ENCODE data around the gene ETS2.

The ETS2 gene

DNA sequence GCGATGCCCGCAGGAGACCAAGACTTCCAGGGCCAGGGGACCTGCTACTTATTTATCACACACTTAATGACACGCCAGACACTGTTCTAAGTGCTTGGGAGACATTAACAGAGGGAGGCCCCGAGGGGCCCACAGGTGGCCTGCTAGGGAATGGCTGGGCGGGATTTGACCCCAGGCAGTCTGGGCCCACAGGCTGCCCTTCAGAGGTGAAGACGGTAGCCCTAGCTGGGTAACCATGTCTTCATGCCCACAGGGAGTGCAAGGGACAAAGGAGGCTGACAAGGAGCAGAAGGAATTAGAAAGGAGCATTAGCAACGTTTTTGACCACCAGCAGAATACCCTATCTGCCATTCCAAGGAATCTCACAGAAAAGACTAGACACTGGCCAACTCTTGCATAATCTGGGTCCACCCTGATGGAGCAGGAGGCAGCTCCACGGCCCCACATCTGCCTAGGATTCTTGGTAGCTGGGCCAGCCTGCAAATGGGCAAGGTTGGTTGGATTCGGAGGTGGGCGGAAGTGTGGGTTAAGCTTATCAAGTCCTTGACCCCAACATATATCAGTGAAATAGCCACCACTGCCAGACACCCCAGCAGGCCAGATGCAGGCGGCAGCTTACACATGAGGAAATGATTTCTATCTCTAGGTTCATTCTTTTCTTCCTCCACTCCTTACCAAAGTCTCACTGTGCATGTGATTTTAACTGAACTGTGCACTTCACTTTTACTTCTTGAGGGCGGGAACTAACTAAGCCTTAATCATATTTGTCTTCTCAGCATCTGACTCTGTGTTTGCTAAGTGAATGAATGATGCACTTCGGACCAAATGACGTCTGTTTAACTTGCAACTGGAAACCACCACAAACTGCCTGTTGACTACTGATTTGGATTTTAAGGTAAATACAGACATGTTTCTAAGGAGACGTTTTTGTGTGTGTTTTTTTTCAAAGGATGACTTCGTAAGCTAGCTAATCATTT is 3.4 kb upstream of the ETS2 start:
- no peak for DNase-seq (ENCODE audit: low read depth in 2 of 2)

DNA sequence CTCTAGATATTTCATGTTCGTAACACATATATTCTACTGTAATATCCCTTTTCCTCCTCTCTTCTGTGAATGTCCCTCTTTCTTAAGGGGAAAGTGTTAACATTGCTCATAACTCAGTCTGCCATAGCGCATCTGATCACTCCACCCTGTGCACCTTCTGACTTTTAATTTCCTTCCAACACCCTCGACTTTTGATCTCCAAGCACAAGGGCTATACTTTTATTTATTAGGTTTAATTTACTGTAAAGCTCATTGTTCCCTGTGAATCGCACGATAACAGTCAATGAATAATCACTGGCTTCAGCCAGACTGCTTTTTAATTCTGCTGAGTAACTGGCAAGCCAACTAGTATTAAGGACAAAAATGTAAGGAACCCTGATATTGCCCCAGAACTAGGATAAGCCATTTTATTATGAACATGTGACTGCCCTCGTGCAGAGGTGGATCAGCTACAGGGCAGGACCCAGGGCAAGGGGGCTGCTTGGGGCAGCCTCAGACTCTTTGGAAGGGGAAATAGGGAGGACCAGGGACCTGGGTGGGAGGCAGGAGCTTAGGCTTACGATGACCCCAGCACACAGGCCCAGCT is 2.6 kb upstream of the ETS2 start:
- DNase-seq (ENCODE audit: low read depth in 2 of 2), result no peak

DNA sequence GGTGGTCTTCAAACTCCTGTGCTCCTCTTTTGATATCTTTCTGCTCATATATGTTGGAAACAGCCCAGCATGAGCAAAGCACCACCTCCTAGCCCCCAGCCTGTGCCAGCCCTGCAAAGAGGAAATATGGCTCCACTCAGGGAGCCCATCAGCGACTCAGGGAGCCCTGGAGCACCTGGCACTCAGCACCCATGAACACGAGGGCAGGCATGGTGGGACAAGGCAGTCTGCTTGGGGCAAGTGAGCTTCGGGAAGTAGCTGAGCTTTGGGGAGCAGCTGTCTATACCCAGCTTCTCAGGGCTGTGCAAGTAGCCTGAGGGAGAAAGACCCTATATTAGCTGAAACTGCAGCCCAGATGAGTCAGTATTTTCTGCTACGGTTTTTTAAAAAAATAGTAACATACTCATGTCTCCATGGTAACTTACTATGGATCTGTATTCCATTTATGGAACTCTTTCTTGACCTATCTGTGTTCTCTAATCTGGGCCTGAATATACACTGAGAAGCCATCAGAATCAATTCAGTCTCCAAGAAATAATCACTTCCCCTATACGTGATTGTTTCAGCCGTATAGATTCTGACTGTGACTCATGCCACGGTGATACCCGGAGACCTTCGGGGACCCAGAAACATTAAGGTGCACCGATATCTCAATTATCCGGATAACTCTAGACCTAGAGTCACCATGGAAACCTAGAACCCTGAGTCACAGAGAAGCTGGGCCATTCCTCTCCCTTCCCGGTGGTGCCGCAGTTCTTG is 1.5 kb upstream of the ETS2 start:
- DNase-seq (ENCODE audit: low read depth in 2 of 2), result no peak

DNA sequence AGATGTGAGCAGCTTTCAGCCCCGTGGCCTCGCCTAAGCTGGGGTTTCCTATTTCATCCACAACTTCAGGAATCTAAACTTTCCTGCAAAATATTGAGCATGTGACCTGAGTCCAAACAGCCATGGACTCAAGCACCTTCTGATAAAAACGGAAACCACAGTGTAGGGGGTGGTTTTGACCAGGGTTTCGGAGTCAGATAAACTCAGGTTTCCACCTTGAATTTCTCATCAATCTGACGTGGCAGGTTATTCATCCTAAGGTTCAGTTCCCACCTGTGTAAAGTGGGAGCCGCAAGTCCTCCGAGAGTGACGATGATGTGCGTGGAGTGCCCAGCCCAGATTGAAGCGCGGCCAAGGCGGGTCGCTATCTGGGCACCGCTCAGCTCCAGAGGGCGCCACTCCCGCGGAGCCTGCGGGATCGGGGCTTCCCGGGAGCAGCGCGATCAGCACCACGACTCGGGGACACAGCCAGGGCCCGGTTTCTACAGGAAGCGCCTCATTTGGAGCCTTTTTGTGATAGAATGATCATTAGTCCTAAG is 871 bp upstream of the ETS2 start:
- peak in 1 of 2 donors; percentile 47 for DNase-seq (ENCODE audit: low read depth in 2 of 2)

DNA sequence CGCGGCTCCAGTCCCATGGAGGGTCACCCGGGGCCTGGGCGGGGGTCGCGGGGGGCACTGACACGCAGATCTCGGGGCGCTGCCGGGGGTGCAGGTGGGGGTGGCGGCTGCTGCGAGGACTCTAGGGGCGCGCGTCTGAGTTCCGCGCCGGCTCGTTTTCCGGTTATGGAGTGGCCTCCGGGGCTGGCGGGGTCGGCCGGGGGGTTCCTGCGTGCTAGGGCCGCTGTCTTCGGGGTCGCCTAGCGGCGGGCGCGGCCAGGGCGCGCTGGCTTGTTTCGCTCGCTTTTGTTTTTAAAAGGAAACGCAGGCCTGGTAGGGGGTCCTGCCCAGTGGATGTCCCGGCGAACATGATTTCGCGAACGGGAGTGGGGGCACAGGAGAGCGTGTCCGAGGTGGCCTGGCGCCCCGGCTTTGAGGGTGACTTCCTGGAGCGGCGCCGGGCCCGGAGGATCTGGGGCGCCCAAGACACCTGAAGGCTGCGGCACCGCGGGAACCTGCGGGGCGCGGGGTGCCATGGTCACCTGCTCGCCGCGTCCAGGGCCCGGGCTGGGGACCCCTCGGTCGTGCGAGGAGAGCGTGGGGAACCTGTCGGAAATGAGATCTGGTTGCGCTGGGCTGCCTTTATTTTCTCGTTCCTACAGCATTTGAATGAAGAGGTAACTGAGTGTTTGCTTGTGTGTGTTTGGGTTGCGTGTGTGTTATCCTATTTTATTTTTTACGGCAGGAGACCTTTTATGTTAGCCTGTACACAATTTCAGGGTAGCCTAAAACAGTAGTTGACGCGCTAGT is 618 bp downstream of the ETS2 start:
- DNase-seq (ENCODE audit: low read depth in 2 of 2), result peak in 1 of 2 donors; percentile 30

DNA sequence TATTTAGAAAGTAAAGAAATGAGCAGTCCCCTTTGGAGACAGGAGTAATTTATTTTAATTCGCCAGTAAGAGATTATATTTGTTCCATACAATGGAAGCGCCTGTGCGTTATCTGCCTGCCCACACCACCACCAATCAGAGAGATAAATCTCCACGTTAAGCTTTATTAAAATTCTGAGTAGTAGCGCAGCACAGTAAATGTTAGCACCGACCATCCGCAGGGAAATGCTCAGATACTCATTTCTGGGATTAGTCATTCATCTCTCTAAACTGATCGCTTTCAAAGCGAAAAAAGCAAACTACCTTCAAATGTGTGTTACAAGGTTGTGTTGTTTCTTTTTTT is 1.2 kb downstream of the ETS2 start:
- no peak for DNase-seq (ENCODE audit: low read depth in 2 of 2)

DNA sequence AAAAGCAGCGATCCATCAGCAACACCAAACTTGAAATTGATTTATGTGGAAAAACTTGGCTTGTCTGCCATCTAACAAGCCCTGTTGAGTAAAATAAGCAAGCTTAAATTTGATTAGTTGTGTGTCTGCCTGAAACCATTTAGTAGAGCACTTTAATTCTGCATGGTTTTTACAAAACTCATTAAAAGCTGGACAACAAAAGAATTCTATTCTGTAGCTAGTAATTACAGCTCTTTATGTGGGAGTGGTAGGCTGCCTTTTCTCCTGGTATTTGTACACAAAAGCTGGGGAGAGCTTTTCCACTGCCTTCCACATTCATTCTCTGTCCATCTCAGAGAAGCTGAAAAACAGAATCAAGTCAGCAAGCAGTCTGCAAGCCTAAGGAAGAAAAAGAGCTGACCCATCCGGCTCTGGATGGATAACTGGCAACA is 1.7 kb downstream of the ETS2 start:
- no peak for DNase-seq (ENCODE audit: low read depth in 2 of 2)

DNA sequence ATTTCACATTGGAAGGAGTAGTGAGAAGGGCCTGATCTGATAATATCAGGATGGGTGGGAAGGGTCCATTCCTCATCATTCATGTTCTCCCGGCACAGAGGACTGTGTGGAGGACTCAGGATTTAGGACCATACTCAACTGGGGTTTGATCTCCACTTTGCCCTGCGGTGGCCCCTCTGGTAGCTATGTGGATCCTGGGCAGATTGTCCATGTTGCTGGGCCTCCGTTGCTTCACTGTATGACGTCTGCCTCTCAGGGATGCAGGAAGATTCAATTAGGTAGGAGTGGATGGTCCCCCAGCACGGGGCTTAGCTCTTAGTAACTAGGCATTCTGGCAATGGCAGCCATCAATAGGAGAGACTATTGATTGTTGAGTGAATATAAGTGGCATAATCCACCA is 2.3 kb downstream of the ETS2 start:
- DNase-seq (ENCODE audit: low read depth in 2 of 2), result no peak

DNA sequence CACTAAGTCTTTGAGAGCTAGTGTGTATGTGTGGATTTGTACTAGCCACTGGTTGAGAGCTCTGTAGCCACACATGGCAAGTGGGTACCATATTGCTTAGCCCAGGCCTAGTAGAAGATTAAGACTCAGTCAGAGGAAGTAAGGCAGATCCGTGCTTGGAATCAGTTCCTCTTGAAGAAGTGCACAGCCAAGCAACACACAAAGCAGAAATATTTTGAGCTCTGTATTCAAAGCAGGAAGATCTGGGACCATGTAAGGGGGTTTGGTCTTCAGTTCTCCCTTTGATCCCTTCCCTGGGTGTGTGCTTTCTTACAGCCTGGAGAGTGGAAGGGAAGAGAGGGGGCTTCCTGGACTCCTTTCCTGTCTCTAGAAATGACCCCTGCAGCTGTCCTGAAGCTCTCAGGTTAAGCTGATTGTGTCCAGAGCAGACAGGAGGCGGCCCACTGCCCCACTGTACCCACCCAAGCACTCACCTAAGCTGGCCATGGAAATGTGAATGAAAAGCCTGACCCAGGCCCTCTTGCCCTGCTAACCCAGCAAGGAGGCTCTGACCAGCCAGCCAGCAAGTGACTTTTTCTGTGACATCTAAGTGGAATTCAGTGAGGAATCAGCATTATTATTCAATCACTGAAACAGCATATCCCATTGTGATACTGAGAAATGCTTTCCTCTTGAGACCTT is 3.6 kb downstream of the ETS2 start:
- no peak for DNase-seq (ENCODE audit: low read depth in 2 of 2)

DNA sequence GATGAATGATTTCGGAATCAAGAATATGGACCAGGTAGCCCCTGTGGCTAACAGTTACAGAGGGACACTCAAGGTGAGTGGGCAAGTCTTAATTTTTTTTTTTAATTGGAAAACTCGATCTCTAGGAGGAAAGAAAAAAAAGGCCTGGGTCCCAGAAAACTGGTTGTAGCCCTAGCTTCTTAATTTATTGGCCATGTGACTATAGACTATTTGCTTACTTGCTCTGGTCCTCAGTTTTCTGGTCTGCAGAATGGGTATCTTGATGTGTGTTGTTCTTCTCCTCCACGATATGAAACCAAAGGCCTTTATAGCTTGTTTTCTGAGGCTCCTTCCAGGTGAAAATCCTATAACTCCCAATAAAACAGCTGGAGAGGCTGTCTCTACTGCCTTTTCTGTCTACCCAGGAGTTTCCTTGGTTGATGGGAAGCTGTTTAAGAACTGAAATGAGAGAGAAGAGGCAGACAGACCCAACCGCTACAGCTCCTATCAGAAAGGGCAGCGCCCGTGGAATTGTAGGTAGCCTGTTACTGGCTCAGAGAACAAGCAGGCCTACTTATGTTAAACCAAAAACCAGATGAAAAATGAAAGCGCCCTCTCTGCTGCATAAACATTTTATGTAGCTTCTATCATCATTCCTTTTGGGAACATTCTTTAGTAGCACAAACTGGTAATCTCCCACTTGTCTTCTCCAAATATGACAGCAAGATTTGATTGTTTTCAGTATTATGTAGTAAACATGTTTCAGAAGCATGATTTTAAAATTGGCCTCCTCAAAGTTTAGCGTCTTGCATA is 4.5 kb downstream of the ETS2 start:
- no peak for DNase-seq (ENCODE audit: low read depth in 2 of 2)

DNA sequence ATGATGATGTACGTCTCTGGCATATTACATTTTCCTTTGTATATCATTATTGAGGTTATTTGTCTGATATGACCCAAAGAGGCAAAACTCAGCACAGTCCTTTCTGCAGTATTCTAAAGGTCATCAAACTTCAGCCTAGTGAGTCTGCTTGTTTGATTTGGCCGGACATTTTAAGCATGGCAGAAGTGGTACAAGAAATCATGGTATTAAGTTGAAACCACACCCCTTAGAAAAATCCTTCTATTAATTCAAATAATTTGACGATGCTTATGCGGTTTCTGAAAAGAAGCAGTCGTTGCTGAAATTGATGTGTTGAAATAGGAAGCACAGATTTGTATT is 5.1 kb downstream of the ETS2 start:
- no peak for DNase-seq (ENCODE audit: low read depth in 2 of 2)

DNA sequence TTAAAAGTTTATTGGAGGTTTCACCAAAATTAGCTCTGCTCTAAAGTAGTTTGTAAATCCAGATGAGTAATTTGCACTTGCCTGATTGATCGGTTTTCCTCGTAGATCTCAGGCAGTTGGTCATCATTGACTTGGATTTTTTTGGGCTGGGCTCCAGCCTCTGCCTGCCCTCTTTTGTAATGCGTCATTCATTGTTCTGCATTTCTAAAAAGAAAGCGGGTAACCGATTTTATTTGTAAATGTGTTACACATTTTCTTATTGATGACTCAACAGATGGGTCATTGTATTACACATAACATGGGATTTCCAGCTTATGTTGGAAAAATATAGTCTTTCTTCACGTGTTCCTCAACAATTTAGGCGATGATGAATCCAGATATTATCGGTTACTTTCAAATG is 5.5 kb downstream of the ETS2 start:
- DNase-seq (ENCODE audit: low read depth in 2 of 2), result no peak

DNA sequence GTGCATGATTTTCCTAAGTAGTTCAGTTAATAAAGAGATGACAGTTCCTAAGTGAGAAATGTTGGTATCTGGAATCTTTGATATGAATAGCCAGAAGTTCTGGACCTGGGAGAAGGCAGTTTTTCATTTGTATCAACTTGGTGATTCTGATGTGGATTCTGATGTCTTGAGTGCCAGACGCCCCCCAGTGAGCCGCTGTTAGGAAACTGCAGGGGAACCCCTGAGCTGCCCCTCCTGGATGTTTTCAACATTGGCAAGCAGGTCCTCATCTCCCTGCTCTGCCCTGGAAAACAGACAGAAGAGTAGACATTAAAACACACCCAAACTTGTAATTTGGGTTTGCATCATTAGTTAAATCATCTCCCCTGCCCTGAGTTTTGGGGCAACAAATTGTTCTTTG is 7.4 kb downstream of the ETS2 start:
- no peak for DNase-seq (ENCODE audit: low read depth in 2 of 2)

DNA sequence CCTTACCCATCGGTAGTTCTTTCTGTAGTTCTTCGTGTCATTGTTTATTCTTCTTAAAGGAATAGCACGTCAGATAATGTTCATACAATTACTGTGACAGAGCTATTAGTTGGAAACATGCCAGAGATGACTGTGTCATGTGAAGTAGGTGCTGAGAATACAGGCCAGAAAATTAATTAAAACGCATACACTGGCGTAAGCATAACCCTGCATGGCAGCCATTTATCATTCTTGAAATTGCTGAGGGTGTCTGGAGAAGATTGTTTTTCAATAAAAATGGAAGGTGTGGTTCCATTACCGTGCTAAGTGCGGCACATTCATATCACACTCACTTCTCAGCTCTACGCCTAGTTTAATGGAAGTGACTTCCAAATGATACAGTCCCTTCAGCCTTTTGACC is 7.8 kb downstream of the ETS2 start:
- DNase-seq (ENCODE audit: low read depth in 2 of 2), result no peak

DNA sequence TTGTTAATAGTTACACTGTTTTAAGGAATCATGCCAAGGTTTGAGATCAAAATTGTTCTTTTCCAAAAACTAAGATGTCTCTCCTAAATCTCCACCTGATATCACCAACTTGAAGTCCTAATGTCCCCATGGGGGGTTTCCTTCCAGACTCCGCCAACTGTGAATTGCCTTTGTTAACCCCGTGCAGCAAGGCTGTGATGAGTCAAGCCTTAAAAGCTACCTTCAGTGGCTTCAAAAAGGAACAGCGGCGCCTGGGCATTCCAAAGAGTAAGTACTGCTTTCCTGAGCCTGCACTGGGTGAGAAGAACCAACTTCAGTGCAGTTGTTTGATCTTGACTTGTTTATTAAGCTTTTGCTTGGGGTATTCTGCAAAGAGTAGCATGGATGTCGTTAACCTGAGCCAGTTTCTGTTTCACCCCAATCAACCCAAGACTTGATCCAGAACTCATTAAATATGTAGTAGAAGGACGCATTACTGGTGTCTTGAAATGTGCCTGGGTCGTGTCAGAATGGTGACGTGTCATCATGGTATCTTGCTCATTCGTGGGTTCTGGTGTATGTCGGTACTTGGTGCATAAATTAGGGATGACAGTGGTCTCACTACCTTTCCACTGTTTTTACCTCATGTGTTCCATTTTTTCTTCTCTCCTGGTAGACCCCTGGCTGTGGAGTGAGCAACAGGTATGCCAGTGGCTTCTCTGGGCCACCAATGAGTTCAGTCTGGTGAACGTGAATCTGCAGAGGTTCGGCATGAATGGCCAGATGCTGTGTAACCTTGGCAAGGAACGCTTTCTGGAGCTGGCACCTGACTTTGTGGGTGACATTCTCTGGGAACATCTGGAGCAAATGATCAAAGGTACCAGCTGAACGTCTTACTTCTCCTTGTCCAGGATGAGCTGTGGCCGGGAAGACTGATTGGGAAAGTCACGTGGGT is 8.7 kb downstream of the ETS2 start:
- no peak for DNase-seq (ENCODE audit: low read depth in 2 of 2)

DNA sequence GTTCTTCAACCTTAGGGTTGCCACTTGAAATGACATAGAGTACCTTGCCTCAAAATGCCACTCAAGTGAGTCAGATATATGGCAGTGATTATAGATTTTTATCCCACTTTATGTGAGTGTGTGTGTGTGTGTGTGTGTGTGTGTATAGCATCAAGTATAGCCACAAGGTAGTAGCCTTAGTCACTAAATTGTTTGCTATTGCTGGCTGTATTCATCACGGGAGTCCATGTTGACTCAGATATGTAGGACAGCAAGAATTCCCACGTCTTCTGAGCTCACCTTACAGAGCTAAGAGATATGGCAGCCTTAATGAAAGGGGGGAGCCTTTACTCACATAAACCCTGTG is 9.3 kb downstream of the ETS2 start:
- DNase-seq (ENCODE audit: low read depth in 2 of 2), result no peak

DNA sequence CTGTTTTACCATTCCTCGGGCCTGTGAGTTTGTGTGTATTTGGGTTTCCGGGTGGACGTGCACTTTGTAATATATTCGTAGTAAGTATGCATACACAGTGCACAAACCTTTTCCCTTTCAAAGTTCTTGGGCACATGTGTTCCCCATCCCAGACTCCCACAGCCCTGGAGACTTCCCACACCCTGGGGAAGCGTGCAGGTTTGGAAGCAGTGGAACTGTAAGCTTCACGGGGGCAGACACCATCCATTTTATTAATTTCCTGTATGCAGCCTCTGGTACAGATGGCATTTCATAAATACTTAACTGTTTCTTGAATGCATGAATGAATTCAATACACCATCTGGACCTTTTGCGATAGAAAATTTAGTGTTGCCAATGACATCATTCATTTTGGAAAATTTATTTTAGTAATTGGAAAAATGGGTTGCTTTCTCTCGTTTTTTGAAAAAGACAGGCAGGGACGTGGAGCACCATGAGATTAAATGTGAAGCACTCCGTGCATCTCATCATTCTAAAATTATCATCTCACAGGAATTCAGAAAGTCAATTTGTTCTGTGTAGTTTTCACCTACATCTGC is 10.8 kb downstream of the ETS2 start:
- DNase-seq (ENCODE audit: low read depth in 2 of 2), result no peak

DNA sequence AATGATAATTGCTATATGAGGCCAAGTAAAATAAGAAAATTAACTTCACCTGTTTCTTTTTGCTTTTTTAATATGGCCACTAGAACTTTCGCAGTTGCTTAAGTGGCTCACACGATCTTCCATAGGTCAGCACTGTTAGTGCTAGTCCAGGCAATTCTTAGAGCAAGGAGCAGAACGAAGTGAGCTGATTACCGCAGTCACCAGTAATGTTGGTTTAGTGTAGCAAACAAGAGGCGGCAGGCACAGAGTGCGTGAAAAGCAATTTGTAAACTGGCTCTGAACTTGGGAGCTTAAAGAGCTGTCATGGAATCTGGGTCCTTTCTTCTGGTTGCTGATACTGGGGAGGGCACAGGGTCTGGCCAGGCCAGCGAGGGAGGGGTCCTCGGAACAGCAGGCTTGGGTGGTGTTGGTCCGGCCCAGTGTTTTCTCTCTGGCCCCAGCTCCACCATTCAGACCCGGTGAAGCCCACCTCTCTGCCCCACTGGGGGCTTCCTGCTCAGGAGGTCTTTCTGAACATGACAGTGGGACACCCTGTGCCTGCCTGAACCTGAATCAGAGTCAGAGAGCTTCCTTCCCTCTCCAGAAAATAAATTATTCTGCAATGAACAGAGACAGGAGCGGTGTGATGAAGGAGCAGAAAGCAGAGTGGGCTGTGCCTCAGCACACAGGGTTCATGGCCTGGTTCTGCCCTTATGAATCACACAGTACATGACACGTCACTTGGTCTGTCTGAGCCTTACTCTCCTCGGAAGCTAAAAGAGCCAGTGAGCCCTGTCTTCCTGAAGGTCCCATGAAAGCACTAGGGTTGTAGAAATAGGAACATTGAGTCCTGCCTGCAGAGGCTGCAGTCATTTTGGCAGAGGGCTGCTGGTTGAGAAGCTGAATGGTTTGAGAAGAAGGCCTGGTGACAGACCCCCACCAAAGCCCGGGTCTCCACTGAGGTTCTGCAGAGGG is 11.9 kb downstream of the ETS2 start:
- no peak for DNase-seq (ENCODE audit: low read depth in 2 of 2)

All from stimulated activated CD8-positive, alpha-beta memory T cell treated with anti-CD3 and anti-CD28 coated beads, Interleukin-2, amount 100 ng/mL, for 48 hours (primary cell).